GM21360 (cell line): ENCODE data around the gene USP2.

Source experiments
- ATAC-seq: cut with Tn5 transposase; IDR thresholded peaks from one replicate; pipeline ENCODE4 v1.9.1; 2021; ENCODE audit warnings: mild to moderate bottlenecking, moderate library complexity; ENCODE audit not compliant: unreplicated experiment

Gene USP2

DNA sequence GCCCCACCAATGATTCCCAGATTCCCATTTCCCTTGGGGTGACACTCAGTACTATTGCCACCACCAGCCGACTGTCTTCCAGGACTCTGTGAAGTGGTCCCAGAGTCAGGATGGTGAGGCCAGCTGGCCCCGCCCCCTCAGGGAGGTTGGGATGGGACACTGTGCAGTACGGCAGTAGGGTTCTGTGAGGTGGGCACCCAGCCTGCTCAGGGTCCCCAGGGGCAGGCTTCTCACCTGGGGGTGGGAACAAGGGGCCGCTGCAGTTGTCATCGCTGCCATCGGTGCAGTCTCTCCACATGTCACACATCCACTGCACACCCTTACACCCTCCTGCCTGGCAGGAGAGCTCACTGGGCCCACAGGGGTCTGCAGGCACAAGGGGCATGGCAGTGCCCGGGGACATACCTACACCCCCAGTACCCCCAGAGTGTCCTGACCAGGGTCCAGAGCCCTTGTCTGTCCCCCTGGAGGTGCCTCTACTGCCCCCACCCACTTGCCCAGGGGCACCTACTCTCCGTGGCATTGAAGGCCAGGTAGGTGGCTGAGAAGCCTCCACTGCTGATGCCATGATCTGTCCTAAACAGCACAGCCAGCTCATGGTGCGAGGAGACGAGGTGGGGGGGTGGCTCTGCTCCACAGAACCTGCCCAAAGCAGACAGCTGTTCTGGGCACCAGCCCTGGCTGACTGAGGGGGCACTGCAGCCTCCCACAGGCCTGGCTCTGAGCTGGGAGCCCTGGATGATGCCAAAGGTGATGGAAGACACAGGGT lies 38.9 kb downstream of the USP2 start:
- ATAC-seq = no peak

DNA sequence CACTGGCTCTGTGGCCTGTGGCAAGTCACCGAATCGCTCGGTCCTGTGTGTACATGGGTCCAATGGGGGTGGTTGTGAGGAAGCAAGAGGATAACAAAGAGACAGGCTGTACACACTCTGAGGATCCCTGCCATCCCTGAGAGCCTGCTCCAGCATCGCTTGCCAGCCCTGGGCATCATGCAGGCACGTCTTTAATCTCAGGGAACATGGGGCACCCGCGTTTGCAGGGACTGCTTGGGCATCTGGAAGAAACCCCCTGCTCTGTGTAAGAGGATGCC lies 39.5 kb downstream of the USP2 start:
- ATAC-seq = no peak

DNA sequence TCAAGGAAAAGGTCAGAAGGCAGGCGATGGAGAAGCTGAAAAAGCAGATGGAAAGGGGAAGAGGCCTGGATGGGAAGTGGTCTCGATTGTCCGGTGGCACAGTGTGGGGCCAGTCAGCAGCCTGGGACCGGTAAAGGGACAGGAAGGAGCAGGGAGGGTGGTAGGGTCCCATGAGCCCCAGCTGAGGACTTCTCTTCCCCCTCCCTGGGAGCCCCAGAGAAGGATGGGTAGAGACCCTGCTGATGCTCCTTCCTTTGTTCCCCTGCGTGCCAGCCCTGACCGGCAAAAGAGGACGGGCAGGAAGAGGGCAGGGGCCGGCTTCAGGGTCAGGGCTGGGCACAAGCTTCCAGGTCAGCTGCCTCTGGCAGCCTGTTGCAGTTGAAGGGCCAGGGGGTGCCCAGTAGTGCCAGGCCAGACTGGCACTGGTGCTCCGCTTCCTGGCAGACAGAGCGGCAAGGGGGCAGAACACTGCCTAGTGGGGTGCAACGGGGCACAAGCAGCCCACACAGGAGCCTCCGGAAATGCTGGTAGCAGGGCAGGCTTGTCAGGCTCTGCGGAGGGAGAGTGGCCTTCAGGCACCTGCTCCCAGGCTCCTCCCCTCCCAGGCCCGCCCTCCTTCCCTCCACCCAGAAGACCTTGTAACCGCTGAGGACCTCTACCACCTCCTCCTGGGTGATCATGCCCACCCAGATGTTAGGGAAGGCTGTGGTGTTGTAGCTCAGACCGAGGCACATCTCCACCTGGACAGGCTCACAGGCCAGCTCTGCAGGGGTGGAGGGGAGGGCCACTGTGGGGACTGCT lies 40.1 kb downstream of the USP2 start:
- no peak for ATAC-seq

DNA sequence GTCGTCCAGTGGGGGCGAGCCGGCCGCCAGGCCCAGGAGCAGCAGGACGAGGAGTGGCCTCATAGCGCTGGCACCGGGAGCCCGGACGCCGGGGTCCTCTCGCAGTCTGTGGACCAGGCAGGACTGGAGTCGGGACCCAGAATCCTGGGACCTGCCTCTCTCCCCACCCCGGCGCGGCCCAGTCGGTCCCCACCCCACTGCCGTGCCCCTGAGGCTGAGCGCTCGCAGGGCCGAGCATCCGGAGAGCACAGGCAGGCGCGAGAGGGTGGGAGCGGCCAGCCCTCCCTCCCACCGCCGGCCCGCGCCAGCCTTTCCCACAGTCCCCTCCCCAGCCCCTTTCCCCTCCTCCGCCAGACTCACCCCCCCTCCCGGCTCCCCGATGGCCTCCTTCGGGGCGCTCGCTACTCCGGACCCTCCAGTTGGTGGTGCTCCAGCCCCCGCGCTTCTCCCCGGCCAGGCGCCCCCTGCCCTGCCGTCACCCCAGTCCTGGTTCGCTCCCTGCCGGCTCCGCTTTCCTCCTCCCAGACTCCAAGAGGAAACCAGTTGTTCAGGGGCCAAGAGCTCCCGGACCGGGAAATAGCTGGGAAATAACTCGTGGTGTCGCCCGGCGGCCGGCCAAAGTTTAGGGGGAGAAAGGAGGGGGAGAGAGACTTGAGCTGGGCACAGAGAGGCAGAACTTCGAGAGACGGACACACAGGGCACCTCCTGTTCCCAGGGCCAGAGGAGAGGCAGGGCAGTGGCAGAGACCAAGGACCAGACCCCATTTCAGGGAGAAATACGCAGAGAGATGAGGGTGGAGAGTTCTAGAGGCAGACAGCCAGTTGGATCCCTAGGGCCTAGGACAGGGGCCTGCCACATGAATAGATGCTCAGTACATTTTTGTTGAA lies 40.9 kb downstream of the USP2 start, which contains the start of gene C1QTNF5:
TSS of gene C1QTNF5 (minus strand) at position 549 of the 887 bp plus-strand sequence. CDS start at position 63, 486 bp downstream.
- no peak for ATAC-seq

DNA sequence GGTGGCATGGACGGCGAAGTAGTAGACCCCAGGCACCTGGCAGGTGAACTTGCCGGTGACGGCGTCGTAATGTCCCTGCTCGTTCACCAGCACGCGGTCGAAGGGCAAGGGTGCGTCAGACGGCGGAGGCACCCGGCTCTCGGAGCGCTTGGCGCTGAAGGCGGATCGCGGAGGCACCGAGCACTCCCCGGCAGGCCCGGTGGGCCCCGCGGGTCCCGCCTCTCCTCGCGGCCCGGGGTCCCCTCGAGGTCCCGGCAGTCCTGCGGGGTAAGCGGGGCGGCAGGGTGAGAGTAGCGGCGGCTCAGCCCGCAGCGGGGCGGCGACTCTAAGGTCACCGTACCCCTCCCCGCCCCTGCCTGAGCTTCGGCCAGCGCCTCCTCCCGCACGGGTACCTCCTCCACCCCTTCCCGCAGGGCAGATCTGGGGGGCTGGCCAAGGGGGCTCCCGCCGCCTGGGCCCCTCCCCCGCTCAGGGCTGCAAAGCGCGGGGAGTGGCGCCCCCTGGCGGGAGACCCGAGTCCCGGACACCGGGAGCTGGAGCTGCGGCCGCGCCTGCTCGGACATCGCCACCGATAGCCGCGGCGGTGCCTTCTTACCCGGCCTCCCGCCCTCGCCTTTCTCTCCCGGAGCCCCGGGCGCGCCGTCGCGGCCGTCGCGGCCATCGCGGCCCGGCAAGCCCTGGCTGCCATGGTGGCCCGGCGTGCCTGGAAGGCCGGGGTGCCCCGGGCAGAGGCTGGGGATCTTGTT lies 41.7 kb downstream of the USP2 start:
- no peak for ATAC-seq

DNA sequence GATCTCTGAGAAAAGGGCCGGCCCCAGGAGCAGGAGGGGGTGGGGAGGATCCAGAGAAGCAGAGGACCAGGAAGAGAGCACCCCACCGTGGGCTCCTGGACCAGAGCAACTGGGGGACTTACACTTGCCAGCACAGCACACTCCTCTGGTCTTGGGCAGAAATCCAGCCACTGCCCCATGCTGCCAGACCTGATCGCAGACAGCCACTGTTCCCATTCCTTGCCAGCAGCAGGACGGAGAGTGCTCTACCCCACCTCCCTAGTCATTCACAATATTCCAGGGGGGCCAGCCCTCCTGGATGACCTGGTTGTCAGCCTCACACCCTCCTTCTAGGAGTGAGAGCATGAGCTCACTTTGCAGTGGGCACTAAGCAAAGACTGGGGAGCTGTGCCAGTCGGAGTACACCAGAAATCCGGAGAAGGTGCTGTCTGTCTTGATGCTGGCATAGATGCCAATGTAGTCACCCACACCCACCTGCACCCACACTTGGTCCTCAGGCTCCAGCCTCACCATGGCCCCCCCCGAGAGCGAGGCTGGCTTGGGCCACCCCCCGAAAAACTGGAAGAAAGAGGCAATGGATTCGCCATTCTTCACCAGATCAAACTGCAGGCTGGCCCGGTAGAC lies 42.4 kb downstream of the USP2 start:
- no peak for ATAC-seq

DNA sequence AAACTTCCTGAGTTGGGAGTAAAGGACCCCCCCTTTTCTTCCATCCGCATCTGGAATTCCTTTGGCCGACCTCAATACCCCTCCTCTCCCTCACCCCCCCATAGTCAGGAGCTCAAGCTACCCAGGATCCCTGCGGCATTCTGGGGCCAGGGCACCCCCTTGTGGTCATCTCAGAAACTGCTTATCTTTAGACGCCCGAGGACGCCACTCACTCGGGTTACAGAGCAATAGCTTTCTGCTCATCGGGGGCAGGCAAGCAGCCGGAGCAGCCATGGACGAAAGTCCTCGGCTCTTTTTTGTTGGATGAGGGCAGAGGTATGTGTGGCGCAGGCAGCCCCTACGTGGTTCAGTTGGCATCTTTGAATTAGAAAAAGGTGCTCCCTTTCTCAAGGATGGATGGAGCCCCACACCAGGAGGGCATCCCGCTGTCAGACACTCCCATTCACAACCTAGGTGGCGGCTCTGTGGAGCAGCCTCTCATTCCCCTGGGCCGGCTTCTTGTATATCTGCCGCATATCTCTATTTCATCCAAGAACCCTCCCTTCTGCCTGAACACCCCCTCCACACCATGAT lies 43.1 kb downstream of the USP2 start:
- ATAC-seq = no peak

DNA sequence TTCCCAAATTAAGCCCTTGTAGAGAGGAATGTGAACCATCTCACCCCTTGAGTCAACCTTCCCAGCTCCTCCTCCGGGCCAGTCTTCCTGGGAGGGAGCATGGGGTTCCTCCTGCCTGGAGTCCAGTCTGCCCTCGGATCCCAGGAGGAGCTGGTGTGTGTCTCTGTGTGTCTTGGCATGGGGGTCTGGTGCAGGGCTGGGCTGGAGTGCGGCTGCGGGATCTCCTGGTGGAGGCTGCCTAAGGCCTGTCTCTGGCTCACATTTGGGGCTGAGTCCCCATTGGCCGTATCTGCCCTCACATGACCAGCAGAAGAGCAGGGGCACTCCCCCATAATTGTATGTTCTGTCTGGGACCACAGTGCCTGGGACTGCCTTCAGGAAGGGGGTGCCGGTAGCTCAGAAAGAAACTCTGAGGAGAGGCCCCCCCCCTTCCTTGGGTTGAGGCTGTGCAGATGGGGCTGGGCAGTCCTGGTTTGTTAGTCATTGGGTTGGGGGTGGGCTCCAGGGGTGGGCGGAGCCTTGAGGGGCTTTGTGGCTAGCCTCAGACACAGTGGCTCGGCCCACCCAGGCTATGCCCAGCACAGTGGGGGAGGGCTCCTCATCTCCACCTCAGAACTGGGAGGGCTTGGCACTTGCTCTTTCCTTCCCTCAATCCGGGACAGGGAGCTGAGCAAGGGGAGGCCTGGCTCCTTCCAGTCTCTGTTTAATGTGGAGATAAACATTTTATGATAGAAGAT lies 43.7 kb downstream of the USP2 start:
- no peak for ATAC-seq

DNA sequence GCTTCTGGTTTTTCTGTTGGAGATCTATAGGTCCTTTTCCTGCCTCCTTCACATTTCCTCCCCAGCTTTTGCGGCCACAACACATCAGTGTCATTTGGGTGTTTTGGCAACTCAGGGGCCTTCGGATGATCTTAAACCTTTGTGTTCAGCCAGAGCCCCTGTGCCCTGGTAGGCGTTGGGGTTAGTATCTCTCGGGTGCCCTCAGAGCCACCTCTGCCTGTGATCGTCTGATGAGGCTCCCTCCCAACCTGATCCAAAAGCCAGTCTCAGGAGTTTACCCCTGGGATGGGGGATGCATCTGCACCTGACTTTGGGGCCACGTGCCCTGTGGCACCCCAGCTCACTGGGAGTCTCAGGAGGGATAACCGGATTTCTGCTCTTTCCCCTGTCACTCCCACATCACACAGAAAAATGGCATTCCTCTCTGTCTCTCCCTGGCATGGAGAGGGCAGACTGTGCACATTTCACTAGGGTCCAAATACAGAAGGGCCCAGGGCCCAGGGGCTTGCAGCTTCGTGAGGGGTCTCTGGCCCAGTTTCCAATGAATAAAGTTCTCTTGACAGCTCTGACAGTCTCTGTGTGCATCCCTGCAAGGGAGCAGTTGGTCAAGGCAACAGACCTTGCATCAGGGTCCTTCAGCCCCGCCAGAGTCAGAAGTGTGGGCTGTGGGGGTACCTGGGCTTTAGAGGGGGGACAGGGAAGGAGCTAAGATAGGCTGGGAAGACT lies 44.6 kb downstream of the USP2 start:
- ATAC-seq = no peak

DNA sequence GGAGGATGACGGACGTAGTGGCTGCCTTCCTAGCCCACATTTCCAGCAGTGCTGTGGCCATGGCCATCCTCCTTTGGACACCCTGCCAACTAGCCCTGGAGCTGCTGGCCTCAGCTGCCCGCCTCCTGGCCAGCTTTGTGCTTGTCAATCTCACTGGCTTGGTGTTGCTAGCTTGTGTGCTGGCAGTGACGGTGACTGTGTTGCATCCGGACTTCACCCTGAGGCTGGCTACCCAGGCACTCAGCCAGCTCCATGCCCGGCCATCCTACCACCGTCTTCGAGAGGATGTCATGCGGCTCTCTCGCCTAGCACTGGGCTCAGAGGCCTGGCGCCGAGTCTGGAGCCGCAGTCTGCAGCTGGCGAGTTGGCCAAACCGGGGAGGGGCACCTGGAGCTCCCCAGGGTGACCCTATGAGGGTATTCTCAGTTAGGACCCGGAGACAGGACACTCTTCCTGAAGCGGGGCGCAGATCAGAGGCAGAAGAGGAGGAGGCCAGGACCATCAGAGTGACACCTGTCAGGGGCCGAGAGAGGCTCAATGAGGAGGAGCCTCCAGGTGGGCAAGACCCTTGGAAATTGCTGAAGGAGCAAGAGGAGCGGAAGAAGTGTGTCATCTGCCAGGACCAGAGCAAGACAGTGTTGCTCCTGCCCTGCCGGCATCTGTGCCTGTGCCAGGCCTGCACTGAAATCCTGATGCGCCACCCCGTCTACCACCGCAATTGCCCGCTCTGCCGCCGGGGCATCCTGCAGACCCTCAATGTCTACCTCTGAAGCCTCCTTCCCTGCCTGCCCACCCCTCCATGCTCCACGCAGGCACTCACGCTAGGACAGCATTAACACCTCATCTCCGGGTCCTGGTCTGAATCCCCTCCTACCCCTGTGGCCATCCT lies 45.6 kb downstream of the USP2 start:
- no peak for ATAC-seq

DNA sequence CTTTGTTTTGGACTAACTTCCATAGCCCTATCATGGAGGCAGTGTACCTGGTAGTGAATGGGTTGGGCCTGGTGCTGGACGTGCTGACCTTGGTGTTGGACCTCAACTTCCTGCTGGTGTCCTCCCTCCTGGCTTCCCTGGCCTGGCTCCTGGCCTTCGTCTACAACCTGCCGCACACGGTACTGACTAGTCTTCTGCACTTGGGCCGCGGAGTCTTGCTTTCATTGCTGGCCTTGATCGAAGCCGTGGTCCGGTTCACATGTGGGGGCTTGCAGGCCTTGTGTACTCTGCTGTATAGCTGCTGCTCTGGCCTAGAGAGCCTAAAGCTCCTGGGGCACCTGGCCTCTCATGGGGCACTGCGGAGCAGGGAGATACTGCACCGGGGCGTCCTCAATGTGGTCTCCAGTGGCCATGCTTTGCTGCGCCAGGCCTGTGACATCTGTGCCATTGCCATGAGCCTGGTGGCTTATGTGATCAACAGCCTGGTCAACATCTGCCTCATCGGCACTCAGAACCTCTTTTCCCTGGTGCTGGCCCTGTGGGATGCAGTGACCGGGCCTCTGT lies 46.3 kb downstream of the USP2 start:
- no peak for ATAC-seq

DNA sequence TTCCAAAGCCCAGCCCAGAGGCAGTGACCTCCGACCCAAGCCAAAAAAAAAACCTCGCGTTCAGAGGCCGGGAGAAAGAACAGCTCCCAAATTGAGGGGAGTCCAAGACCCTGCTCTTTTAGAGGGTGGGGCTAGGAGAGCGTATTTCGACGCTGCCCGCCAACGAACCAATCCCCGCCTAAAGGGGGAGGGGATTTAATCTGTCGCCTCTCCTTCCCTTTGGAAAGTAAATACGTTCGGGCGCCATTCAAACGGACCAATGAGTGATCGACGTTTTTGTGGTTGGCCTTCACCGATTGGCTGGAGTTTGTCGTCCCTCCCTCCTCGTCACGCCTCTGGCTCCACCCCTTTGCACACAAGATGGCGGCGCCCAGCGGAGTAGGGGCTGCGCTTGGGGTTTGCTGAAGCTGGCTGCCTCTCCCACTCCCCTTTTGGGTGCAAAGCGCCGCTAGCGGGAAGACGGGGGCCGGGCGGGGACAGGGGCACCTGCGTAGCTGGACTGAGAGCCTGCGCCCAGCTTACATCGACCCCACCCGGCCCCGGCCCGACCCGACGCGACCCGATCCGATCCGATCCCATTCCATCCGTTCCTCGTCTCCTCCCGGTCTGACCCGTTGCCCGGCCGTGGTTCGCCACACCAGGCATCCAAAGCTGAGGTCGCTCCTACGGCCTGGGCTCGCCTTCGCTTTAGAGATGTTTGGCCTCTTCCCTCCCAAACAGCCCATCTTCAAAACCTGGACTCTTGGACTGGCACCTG lies 47.1 kb downstream of the USP2 start, which contains the start of gene RNF26:
TSS of gene RNF26 (plus strand) at position 354 of the 757 bp plus-strand sequence. CDS start 596 bp downstream, outside the sequence.
- peak; percentile 89 for ATAC-seq

DNA sequence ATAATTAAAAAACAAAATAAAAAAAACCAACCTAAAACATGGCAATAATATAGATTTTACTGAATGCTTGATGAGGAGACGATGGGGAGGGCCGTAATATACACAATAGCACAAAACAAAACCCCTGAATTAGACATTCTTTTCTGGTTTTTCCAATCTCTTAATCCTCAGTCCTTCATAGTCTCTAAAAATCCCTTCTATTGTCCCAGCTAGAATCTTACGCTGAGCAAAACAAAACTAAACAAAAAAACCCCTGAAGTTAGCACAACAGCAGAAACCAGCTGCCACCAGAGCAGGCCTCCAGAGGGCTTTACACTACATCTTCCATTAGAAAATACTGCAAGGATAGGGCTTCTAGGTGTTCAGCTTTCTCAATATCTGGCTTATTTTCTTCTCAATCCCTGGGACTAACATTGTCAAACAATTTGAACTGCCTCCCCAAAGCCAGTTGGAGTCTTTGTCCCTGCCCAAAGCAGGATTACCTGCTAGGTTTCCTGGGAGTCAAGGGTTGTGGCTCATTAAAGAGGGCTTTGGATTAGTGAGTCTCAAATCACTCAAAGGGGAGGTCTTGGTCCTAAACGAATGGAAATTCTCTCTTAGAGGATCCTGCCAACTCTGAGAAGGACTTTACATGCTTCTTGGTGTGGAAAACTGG lies 49.3 kb downstream of the USP2 start:
- ATAC-seq = no peak

DNA sequence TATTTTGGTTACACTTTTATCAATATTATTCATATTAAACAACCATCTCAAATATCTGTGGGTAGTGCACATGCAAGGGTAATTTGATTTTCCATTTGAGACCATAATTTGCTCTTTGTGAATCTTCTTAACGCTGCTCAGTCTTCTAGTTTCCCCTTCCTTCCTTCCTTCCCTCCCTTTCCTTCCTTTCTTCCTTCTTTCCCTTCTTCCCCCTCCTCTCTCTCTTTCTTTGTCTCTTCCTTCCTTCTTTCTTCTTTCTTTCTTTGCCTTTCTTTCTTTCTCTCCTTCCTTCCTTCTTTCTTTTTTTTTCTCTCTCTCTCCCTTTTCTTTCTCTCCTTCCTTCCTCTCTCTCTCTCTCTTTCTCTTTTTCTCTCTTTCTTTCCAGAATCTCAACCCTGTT lies 51.3 kb downstream of the USP2 start:
- ATAC-seq = no peak

DNA sequence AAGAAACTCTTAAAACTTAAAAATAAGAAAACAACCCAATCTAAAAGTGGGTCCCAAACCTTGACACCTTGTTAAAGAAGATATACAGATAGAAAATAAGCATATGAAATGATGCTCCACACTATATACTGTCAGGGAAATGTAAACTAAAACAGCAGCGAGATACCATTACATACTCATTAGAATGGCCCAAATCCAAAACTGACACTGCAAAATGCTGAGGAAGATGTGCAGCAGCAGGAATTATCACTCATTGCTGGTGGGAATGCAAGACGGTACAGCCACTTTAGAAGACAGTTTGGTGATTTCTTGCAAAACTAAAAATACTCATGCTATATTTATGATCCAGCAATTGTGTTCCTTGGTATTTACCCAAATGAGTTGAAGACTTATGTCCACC lies 52.2 kb downstream of the USP2 start:
- no peak for ATAC-seq

DNA sequence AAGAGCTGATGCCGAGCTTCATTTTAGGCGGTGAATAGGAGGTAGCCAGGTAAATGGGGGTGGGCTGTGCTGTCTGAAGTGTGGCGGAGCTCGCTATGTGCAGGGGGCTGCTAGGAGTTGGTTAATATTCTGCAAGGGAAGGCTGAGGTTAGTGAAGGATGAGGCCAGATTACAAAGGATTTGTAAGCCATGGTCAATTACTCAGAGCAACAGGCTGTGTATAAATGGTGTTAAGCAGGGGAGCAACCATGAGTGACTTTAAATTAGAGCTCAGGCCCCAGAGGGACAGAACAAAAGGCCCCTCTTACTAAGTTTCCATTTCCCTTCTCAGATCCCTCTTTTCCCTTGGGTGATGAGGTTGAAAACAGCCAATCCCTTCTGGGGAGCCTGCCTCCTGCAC lies 57.3 kb downstream of the USP2 start:
- ATAC-seq = no peak
